HG02763 (cell line): ENCODE data around the gene ABHD17A.
"Not testable (repeated sequence)": the region's sequence is repeated elsewhere in the genome, so short reads cannot be mapped to it uniquely, and the experiment has no call there.

Experiments
- ATAC-seq: cut with Tn5 transposase; IDR thresholded peaks from one replicate; pipeline ENCODE4 v1.9.1; 2021; ENCODE audit warnings: mild to moderate bottlenecking, moderate library complexity; ENCODE audit not compliant: unreplicated experiment

Gene ABHD17A

DNA sequence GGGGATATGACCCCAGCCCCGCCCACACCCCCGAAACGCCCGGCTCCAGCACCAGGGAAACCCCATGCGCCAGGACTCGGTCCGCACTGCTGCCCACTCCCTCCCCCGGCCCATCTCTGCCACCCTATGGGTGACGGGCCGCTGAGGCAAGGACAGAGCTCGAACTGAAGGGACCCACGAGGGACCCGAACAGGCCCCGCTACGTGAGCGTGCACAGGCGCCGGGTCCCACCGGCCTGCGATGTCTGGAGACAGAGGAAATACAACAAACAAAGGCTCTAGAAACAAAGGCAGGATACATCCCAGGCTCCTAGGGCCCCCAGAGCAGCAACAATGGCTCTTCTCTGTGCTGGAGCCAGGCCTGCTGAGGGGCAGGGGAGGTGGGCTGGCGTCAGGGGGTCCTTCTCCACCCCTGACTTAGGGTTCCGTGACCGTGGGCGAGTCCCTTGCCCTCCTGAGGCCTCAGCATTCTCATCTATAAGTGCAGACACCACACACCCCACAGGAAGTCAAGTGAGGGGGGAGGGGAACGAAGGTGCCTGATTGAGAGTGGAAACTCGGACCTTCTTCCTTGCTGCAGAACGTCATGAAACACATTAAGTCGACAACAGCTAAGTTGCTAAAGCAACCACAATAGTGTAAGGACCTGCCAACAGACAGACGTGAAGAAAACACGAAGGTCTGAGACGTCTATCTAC is 3.1 kb downstream of the ABHD17A start:
- ATAC-seq: no peak

DNA sequence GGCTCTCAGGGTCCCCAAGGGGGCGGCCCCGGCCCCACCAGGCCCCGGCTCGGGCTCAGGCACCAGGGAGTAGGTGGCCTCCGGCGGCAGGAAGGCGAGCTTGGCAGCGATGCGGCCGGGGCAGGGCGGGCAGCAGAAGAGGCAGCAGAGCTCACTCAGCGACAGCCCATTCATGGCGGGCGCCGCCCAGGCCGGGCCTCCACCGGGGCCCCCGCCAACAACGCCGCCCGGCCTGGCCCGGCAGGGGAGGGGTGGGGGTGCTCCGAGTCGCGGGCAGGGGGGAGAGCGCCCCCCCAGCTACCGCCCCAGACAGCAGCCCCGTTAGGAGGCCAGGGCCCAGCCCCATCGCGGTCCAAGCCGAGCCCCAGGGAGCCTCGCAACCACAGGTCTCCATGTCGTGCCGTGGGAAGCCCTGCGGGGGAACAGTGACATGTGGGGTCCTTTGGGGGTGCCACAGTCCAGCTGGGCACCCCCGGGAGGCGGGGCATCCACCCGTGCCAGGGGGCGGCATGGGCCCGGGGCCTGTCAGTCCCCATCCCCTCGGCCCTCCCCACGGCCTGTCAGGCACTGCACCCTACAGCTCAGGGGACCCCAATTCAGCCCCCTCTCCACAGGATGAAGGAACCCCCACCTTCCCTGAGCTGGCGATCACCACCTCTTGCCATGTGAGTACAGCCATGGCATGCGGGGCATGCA is 3.8 kb downstream of the ABHD17A start:
- not testable (repeated sequence) for ATAC-seq

DNA sequence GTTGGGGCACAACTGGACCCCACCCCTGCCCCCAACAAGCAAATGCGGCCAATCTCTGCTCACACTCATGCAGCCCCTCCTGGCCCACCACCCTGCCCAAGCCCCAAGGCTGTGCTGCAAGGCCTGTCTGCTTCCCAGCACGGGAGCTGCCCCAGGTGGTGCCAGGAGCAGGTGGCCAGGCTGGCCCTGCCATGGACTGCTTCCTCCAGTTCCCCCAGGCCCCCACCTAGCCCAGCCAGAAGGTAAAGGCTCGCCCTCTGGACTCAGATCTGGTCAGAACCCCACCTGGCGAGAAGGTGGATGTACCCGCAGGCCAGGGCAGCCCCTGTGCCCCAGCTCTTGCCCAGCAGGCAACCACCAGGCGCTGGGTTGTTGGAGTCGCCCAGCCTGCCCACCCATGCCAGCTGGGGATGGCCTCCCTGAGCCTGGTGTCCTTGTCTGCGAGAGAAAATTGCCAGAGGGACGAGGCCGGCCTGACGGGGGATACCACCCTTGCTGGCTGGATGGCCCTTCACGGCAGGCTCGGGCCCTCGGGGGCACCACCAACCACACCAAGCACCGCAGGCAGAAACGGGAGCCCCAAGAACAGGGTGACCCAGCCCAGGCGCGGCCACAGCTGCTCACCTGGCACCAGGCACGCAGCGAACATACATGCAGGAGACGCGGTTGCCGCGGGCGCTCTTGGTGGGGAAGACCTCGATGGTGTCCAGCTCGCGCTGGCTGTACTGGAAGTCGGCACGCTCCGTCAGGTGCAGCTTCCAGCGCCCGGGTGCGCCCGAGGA is 4.5 kb downstream of the ABHD17A start:
- no peak for ATAC-seq

DNA sequence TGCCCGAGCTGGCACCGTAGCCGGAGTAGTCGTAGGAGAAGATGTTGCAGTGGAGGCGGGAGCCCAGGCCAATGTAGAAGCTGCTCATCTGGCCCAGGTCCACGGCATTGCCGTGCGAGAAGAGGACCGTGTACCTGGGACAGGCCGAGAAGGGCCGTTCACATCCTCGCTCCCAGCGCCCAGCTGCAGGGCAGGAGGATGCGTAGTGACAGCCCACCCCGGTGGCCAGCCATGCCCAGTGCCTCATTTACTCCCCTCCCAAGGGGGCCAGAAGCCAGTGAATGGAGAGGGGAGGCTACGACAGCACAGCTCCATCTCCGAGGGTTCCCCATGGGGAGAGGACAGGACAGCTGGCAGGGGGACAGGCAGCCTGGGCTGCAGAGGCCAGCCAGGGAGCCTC is 5.3 kb downstream of the ABHD17A start:
- not testable (repeated sequence) for ATAC-seq

DNA sequence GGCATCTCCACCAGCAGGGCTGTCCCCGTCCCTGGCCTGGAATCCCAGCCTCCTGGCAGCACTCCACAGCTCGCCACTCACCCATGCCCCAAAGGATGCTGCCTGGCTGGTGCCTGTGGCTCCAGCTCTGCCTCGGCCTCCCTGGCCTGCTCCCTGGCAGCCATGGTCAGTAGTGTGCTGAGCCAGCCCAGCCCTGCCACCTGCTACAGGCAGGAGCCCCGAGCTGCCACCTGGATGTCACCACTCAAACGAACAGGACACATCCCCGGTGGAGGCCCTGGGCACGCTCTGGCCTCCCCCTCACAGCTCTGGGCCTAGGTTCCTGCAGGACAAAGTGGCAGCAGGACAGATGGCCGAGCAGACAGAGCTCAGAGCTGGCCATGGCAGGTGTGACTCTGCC is 6.7 kb downstream of the ABHD17A start:
- ATAC-seq: not testable (repeated sequence)

DNA sequence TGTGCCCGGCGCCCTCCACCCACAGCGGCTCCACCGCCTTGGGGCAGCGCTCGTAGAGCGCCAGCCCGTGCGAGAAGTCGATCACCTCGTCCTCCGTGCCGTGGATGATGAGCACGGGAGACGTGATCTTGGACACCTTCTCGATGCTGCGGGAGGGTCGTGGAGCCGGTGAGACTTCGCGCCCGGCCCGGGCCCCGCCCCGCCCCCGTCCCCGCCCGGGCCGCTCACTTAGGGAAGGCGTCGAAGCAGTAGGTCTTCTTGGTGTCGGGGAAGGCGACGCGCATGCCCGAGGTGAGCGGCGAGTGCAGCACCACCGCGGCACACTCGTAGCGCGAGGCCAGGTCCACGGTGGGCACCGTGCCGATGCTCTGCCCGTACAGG is 8.0 kb downstream of the ABHD17A start:
- not testable (repeated sequence) for ATAC-seq

DNA sequence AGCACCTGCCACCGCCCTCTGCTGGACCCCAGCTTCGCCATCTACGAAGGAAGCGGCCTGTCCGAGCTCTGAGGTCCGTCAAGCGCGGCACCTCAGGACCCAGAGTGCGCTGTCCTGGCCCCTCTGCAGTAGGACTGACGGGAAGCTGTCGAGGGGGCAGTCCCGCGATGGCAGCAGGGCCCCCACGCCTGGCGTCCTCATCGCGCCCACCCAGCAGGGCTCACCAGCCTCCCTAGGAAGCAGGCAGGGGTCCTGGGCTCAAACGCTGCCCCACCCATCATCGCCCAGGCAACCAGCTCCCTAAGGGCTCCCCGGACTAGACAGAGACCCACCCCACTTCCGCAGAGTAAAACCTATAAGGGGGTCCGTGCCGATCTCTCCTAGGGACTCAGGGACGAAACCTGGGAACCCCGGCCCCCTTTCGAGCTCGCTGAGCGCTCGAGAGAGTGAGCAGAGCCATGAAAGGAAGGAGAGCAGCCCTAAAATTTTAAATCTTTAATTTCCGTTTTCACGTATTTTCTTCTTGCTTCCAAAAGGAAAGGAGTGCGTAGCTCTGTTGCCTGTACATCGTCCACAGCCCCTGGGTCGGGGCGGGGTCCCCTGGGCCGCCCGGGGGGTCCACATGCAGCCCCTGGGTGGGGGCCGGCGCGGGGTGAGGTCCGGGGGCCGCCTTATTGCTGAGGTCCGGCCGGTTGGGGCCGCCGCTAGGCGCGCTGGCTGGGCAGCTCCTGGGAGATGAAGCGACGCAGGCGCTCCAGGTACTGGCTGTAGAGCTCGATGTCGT is 8.6 kb downstream of the ABHD17A start:
- ATAC-seq: peak; percentile 14

DNA sequence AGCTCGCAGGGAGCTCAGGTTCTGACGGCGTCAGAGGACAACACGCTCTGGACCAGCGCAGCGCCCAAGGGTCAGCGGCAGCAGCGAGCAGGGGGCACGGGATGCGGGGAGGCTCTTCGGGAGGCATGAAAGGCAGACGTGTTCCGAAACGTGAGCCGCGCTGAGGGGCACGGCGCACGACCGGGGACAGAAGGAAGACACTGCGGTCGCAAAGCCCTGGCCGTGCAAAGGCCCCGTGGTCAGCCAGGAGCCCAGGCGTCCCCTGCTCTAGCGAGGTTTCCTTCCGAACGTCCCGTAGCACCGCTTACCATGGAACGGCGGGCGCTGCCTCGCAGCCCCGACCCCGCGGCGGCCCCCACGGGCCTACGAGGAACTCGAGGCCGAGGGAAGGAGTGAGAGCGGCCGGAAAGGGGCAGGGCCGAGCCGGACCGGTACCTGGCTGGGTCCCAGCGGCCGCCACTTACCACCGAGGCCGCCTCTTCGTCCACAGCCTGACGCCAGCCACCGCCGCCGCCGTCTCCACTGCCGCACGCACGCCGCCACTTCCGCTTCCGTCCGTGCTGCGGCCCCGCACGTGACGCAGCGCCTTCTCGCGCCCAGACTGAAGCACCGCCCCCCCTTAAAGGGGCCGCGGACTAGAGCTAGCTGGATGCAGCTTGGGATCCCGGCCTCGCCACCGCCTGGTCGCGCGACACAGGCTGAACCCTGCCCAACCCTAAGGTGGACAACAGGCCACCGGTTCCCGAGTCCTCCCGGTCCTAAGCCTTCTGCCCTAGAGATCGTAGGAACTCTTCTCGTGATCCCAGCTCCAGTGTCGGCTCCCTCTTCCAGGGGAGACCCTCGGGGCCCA is 9.4 kb downstream of the ABHD17A start:
- peak; percentile 89 for ATAC-seq

DNA sequence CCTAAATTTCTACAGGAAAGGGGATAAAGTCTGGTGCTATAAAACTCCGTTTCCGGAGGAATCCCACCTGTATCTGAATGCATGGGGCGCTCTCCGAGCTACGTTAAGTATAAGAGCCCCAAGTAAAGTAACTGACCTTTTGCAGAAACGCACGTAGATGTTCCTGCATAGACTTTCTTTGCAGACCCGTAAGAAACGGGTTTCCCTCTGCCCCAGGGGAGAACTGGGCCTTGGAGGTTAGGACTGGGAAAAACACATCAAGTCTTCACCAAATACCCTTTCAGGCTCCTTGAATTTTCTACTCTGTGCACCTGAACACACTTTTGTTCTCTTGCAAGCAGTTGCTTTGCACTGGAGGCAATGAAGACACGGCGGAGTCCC is 10.0 kb downstream of the ABHD17A start:
- not testable (repeated sequence) for ATAC-seq

DNA sequence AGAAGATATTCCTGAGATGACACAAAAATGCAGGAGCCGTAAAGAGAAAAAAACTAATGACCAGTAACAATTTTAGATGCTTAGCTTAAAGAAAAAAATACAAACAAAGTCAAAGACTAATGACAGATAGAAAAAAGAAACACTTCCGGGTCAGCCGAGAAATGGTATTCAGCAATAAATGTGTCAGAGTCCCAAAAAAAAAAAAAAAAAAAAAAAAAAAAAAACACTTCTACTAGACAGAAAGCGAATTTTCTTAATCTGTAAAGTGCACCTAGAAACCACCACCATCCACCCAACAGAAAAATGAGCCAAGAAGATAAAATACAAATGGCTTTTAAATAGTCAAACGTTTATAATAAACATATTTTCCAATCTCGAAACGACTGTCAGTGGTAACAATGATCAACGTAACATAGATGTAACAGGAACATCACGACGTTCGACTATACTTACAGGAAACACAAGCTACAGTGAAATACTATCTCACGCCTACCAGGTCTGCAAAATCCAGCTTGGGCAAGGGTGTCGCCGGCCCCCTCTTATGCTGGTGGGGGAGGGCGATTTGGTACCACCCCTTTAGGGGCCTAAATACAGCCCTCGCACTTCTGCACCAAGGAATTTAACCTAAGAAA is 10.6 kb downstream of the ABHD17A start:
- no peak for ATAC-seq

DNA sequence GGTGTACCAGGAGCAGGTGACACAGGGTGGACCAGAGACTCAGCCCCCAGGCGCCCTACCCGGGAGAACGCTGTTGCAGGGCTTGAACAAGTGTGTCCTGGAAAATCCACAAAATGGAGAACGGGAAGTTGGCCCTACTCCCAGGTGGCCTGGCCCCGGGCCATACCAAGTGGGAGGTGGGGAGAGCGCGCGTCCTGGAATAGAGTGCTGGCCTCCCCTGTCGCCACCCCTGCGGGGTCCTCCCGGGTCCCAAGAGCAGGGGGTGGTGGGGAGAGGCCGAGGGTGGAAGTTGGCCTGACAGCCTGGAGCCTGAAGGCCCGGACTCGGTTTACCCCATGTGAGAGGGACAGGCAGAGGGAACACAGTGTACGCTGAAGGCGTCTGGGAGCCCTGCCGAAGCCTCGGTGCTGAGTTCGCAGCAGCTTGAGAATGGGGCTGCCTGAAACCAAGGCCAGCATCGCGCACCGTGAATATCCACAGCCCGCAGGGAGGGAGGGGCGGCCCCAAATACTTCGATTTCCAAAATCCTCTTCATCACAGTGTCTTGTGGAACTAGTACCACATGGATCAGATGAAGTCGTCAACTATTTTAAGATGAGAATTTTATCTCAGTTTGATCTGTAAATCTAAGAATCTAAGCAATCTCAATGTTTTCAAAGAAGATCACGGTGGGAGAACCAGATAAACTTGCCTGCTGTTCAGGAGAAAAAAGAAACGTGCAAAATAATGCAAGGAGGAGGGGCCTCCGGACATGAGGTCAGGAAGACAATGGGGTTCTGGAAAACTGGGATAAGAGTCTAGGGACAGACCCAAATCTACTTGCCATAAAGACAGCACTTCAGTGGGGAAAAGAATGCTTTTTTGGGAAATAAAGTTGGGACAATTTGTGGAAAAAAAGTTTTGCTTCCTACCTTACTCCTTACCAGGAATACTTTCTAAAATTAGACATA is 11.5 kb downstream of the ABHD17A start:
- ATAC-seq: no peak

DNA sequence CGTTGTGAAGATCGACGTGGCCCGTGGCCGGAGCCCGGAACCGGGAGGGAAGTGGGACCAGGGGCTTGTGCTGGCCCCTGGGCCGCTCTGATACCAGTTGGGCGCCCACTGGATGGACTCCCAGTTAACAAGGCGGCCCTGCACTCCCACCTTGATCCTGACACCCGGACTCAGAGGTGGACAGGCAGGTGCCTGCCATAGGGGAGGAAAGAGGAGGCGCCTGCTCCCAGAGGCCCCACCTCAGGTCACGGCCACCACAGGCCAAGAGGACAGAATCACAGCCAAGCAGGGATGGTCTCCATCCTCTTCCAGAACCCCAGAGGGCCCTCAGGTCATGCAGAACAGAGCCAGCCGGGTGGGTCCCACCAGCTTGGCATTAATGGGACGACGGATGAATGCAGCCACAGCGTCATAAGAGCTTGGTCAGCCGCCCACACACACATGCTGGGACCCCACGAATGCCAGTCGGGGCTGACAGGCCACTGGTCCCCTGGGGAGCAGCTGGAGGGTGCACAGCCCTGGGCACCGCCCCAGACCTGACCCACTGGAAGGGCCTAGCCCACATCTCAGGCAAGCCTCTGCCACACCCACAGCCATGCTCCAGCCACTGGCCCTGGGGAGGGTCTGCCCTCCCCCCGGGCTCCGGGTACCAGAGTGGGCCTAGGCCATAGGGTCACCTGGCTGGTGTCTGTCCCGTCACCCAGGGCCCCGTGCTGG is 12.3 kb downstream of the ABHD17A start:
- ATAC-seq: no peak

DNA sequence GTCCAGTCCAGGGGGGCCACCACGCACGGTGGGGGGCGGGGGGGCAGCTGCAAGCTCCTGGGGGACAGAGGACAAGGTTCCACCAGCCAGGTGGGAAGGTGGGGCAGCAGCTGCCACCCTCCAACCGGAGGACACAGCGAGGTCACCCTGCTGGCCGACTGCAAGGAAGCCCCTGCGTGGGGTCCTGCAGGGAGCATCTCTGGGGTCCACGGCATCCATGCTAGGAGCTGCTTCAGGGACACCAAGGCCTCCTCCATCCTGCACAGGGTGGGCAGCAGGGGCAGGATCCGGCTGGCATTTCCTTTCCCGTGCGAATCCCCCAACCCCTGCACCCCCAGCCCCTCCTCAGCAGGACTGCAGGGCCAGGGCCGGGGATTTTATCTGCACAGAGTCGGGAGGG is 13.7 kb downstream of the ABHD17A start:
- no peak for ATAC-seq

DNA sequence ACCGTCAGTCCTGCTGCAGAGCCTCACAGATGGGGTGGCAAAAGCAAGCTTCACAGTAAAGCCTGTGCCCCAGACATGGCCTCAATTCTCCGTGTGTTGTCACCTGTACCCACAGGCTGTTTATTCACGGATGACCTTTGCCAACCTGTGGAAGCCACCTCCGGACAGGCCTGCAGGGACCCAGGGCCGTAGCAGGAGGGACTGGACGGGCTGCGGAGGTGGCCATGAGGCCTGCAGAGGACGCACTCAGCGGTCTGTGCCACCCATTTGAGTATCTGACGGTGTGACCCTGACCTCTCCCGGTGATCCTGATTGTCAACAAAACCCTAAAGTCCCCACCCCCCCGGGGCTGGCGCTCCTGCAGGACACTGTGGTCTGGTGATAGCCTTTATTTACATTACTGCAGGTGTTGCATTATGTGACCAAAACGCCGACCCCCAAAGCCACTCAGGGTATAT is 14.1 kb downstream of the ABHD17A start:
- no peak for ATAC-seq

DNA sequence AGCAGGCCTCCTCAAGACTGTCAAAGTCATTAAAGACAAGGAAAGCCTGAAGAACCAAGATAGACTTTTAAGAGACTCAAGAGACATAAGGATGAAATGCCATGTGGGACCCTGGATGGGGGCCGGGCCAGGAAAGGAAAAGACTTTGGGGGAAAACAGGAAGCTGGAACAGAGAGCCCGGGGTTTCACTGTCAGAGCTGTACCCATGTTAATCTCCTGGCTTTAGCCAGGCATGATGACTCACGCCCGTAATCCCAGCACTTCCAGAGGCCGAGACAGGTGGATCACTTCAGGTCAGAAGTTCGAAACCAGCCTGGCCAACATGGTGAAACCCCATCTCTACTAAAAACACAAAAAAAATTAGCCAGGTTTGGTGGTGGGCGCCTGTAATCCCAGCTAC is 16.3 kb downstream of the ABHD17A start:
- ATAC-seq: no peak

DNA sequence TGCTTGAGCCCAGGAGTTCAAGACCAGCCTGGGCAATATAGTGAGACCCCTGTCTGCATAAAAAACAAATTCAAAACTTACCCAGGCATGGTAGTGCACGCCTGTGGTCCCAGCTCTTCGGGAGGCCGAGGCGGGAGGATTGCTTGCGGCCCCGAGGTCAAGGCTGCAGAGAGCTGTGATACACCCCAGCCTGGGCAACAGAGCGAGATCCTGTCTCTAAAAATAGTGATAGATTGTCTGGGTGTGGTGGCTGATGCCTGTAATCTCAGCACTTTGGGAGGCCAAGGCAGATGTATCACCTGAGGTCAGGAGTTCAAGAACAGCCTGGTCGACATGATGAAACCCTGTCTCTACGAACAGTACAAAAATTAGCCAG is 18.0 kb downstream of the ABHD17A start:
- no peak for ATAC-seq

DNA sequence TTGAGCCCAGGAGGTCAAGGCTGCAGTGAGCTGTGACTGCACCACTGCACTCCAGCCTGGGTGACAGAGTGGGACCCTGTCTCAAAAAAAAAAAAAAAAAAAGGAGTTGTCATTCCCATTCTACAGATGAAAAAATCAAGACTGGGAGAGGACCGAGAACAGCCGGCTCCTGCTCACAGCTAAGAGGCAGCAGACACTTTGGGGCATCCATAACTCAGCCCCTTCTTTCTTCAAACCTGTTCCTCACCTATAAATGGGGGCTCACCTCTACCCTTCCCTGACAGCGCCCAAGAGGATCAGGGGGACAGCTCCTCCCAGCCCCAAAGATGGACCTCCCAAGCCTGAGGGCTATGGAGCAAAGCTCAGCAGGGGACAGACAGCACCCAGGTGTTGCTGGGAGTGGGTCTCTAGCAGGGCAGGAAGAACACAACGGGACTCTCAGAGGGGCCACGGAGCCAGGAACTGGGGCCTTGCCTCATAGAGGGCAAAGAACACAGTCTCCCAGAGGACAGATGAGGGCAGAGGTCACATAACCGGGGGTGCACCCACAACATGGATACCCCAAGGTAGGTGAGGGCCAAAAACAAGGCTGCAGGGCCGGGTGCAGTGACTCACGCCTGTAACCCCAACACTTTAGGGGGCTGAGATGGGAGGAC is 18.5 kb downstream of the ABHD17A start:
- ATAC-seq: no peak
